ENCODE measurements around the gene RARRES2. TPM values are rescaled to one million over a fixed set of nuclear protein-coding genes. Genes with fewer than 3 reads are reported as not detected.

The RARRES2 gene
- total RNA-seq, 4 donors from 2014 or later: 143 to 193 (median 173) TPM

- Histone ChIP-seq H3K36me3 (peaks cover 4 to 65% (median 28%) of the 10 kb centered on the region in 4 donors), H3K9me3 (no peaks in the 10 kb centered on the region), H3K27ac (replicated peaks in 1 of 4) (no peak overlapping the region), H3K27me3 (no peaks in the 10 kb centered on the region), H3K4me1 (peaks cover 5 to 16% (median 15%) of the 10 kb centered on the region in 4 donors), H3K4me3 (no peak overlapping the region)
- WGBS: 95% methylated on average over 16 of the region's 19 CpGs
- no peak for TF ChIP-seq EP300 (IDR thresholded peaks at IDR 0.05)
- TF ChIP-seq, protein P1, sequence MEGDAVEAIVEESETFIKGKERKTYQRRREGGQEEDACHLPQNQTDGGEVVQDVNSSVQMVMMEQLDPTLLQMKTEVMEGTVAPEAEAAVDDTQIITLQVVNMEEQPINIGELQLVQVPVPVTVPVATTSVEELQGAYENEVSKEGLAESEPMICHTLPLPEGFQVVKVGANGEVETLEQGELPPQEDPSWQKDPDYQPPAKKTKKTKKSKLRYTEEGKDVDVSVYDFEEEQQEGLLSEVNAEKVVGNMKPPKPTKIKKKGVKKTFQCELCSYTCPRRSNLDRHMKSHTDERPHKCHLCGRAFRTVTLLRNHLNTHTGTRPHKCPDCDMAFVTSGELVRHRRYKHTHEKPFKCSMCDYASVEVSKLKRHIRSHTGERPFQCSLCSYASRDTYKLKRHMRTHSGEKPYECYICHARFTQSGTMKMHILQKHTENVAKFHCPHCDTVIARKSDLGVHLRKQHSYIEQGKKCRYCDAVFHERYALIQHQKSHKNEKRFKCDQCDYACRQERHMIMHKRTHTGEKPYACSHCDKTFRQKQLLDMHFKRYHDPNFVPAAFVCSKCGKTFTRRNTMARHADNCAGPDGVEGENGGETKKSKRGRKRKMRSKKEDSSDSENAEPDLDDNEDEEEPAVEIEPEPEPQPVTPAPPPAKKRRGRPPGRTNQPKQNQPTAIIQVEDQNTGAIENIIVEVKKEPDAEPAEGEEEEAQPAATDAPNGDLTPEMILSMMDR (IDR thresholded peaks at IDR 0.05): no peak
- TF ChIP-seq POLR2A (IDR thresholded peaks at IDR 0.05; ENCODE audit: low read depth): no peak
- TF ChIP-seq POLR2AphosphoS5 (IDR thresholded peaks at IDR 0.05): no peak
- DNase-seq (ENCODE audit: extremely low spot score): no peak
- intact Hi-C loops (cut with DNase I): no loop called here
Observed at GRCh38 chr7:150330211-150330885, 11.1 kb downstream of the RARRES2 start.

GRCh38 chr7:150329331-150330120 is 11.9 kb downstream of the RARRES2 start:
- H3K27ac ChIP-seq (replicated peaks in 1 of 4): no peak overlapping the region
- H3K36me3 ChIP-seq: peaks cover 4 to 65% (median 28%) of the 10 kb centered on the region in 4 donors
- peaks cover 0 to 16% (median 12%) of the 10 kb centered on the region in 4 donors for H3K4me1 ChIP-seq
- 85% methylated on average over 17 of the region's 22 CpGs for WGBS
- no peak overlapping the region for H3K4me3 ChIP-seq
- no peaks in the 10 kb centered on the region for H3K9me3 ChIP-seq
- intact Hi-C loops (cut with DNase I): no loop called here
- H3K27me3 ChIP-seq: no peaks in the 10 kb centered on the region
- no peak for DNase-seq (ENCODE audit: extremely low spot score)
- TF ChIP-seq, protein P1 (IDR thresholded peaks at IDR 0.05): no peak
- no peak for TF ChIP-seq EP300 (IDR thresholded peaks at IDR 0.05)
- no peak for TF ChIP-seq POLR2A (IDR thresholded peaks at IDR 0.05; ENCODE audit: low read depth)
- no peak for TF ChIP-seq POLR2AphosphoS5 (IDR thresholded peaks at IDR 0.05)

DNA sequence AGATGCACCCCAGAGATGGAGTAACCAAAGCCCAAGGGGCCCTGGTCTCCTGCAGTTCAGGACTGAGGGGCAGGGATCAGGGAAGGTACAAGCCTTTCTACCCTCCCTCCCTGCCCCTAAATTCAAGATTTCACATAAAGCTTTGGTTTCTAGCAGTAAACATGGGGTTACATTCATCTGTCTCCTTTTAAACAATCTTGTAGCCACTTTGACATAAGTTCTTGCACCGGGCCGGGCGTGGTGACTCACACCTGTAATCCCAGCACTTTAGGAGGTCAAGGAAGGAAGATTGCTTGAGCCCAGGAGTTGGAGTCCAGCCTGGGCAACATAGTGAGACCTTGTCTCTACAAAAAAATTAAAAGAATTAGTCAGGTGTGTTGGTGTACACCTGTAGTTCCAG is 14.1 kb downstream of the RARRES2 start:
- 93% methylated on average over 3 of the region's 3 CpGs for WGBS
- intact Hi-C loops (cut with DNase I): no loop called here
- no peak overlapping the region for H3K27ac ChIP-seq (replicated peaks in 1 of 4)
- no peaks in the 10 kb centered on the region for H3K9me3 ChIP-seq
- no peaks in the 10 kb centered on the region for H3K27me3 ChIP-seq
- H3K36me3 ChIP-seq: peaks cover 4 to 61% (median 28%) of the 10 kb centered on the region in 4 donors
- H3K4me3 ChIP-seq: no peak overlapping the region
- DNase-seq (ENCODE audit: extremely low spot score): no peak
- TF ChIP-seq POLR2A (IDR thresholded peaks at IDR 0.05; ENCODE audit: low read depth) (no peak), EP300 (IDR thresholded peaks at IDR 0.05) (no peak), POLR2AphosphoS5 (IDR thresholded peaks at IDR 0.05) (no peak)
- TF ChIP-seq, protein P1 (IDR thresholded peaks at IDR 0.05): no peak
- H3K4me1 ChIP-seq: peaks cover 0 to 30% (median 27%) of the 10 kb centered on the region in 4 donors

GRCh38 chr7:150326657-150327268 is 14.7 kb downstream of the RARRES2 start:
- 94% methylated on average over 4 of the region's 4 CpGs for WGBS
- intact Hi-C loops (cut with DNase I): no loop called here

More at GRCh38 chr7:150326657-150327268, 14.7 kb downstream of the RARRES2 start:
- H3K27ac ChIP-seq (replicated peaks in 1 of 4): no peak overlapping the region
- no peak overlapping the region for H3K4me3 ChIP-seq
- no peaks in the 10 kb centered on the region for H3K27me3 ChIP-seq
- H3K9me3 ChIP-seq: no peaks in the 10 kb centered on the region
- H3K4me1 ChIP-seq: peaks cover 0 to 34% (median 29%) of the 10 kb centered on the region in 4 donors
- TF ChIP-seq POLR2A (IDR thresholded peaks at IDR 0.05; ENCODE audit: low read depth): no peak
- no peak for TF ChIP-seq POLR2AphosphoS5 (IDR thresholded peaks at IDR 0.05)
- TF ChIP-seq EP300 (IDR thresholded peaks at IDR 0.05): no peak
- TF ChIP-seq, protein P1 (IDR thresholded peaks at IDR 0.05): no peak
- H3K36me3 ChIP-seq: peaks cover 4 to 61% (median 26%) of the 10 kb centered on the region in 4 donors
- no peak for DNase-seq (ENCODE audit: extremely low spot score)

Data from esophagus muscularis mucosa (tissue), 4 donors.